HepG2 (cell line): Measurements from ENCODE around the gene RGPD3. TPM values are rescaled to one million over a fixed set of nuclear protein-coding genes. Genes with fewer than 3 reads are reported as not detected.

Source experiments
- ATAC-seq: fragments of 200-7000 bp; cut with Tn5 transposase; 3 replicates; pipeline ENCODE4 v1.9.1; 2020; ENCODE audit warnings: mild to moderate bottlenecking, moderate library complexity
- BruUV-seq: library from RNA; stranded (reverse); fragments of 400-500 nt; replicated peaks from 2 replicates; lab custom pipeline; 2021; lab: Mats Ljungman, UMichigan
- CTCF ChIA-PET: fragments of 300-600 bp; formaldehyde crosslinking; extraction: SDS; loops from one replicate; lab custom pipeline; 2021; ENCODE audit warnings: low total read pairs, inconsistent platforms, low intra/inter-chr PET ratio; lab: Yijun Ruan, JAX
- POLR2A ChIA-PET: fragments of 350-600 bp; sonication (Branson Sonifier 250); formaldehyde crosslinking; loops from one replicate; lab custom pipeline; 2020; ENCODE audit warnings: antibody characterized with exemption, inconsistent platforms; lab: Yijun Ruan, JAX
- DNase-seq: peaks from one replicate; pipeline ENCODE4 v3.0.0-alpha.2; 2015; ENCODE audit warnings: low spot score
- FAIRE-seq: peaks from 3 replicates; lab custom pipeline; 2011; peaks lifted over from hg19 to GRCh38; lab: Jason Lieb, UNC
- H2AFZ ChIP-seq: one replicate; pipeline ENCODE4 v1.6.1; 2011; ENCODE audit warnings: low read length, inconsistent platforms
- H3K27ac ChIP-seq: fragments of 300-600 bp; 3 replicates; pipeline ENCODE4 v1.8.0; 2011; ENCODE audit warnings: mixed run types, mild to moderate bottlenecking, mixed read lengths, low read length, inconsistent platforms; ENCODE audit not compliant: insufficient read depth; ENCODE audit errors: extremely low read length
- H3K27me3 ChIP-seq, 2 experiments: fragments of 200-600 bp in 1 of 2; 2 replicates in 1 of 2; 3 replicates in 1 of 2; pipeline versions ENCODE4 v1.6.0 to v1.8.0; 2011; ENCODE audit warnings: low read length in 2 of 2, mild to moderate bottlenecking in 2 of 2, moderate library complexity in 2 of 2, inconsistent platforms in 1 of 2; ENCODE audit not compliant: insufficient read depth in 2 of 2, control insufficient read depth in 1 of 2
- H3K36me3 ChIP-seq, 2 experiments: fragments of 200-600 bp in 1 of 2; replicated peaks in 1 of 2; 2 replicates in 1 of 2; 3 replicates in 1 of 2; pipeline versions ENCODE4 v1.5.1 to v1.8.0; 2011; ENCODE audit warnings: low read length in 2 of 2, inconsistent platforms in 1 of 2; ENCODE audit not compliant: insufficient read depth in 2 of 2, control insufficient read depth in 1 of 2
- H3K4me1 ChIP-seq: 2 replicates; pipeline ENCODE4 v1.5.1; 2012; ENCODE audit warnings: low read length, inconsistent platforms; ENCODE audit not compliant: insufficient read depth
- H3K4me2 ChIP-seq: 2 replicates; pipeline ENCODE4 v1.6.0; 2011; ENCODE audit warnings: low read depth, low read length, inconsistent platforms
- H3K4me3 ChIP-seq, 3 experiments: fragments of 200-600 bp in 1 of 3; sonication (generic), shearing (Covaris generic) in 1 of 3; replicated peaks in 1 of 3; 2 replicates each; pipeline ENCODE4 v1.5.1; 2011 to 2016; ENCODE audit warnings: low read length in 3 of 3, inconsistent platforms in 2 of 3, low read depth in 2 of 3, mild to moderate bottlenecking in 2 of 3, control low read depth in 1 of 3, mixed read lengths in 1 of 3; ENCODE audit not compliant: insufficient read depth in 1 of 3
- H3K79me2 ChIP-seq: one replicate; pipeline ENCODE4 v1.6.1; 2011; ENCODE audit warnings: low read length, inconsistent platforms; ENCODE audit not compliant: insufficient read depth
- H3K9ac ChIP-seq: 2 replicates; pipeline ENCODE4 v1.6.0; 2011; ENCODE audit warnings: mild to moderate bottlenecking, low read depth, low read length, inconsistent platforms; ENCODE audit not compliant: insufficient read depth
- H3K9me3 ChIP-seq: 2 replicates; pipeline ENCODE4 v1.5.1; 2012; ENCODE audit warnings: mild to moderate bottlenecking, low read length
- H4K20me1 ChIP-seq: 2 replicates; pipeline ENCODE4 v1.6.0; 2011; ENCODE audit warnings: inconsistent platforms, mild to moderate bottlenecking, low read length, moderate library complexity; ENCODE audit not compliant: insufficient read depth
- ADNP ChIP-seq: sonication (generic); formaldehyde crosslinking; IDR thresholded peaks from 2 replicates; pipeline ENCODE4 v1.4.0; 2020; ENCODE audit warnings: missing genetic modification reagents
- ATF2 ChIP-seq: sonication (generic); formaldehyde crosslinking; IDR thresholded peaks from 2 replicates; pipeline ENCODE4 v1.4.0; 2020; ENCODE audit warnings: missing genetic modification reagents
- POLR2AphosphoS5 ChIP-seq: IDR thresholded peaks from 2 replicates; pipeline ENCODE4 v1.6.1; 2012; ENCODE audit warnings: low read depth, low read length
- PRDM4 ChIP-seq: sonication (generic); formaldehyde crosslinking; IDR thresholded peaks from 2 replicates; pipeline ENCODE4 v1.9.0; 2021; ENCODE audit warnings: missing genetic modification reagents, borderline replicate concordance
- RCOR2 ChIP-seq: IDR thresholded peaks from 2 replicates; pipeline ENCODE4 v1.6.1; 2016; ENCODE audit warnings: missing biosample characterization, missing genetic modification reagents
- SCMH1 ChIP-seq: sonication (generic); formaldehyde crosslinking; IDR thresholded peaks from 2 replicates; pipeline ENCODE4 v1.9.0; 2021; ENCODE audit warnings: missing genetic modification reagents, mild to moderate bottlenecking, borderline replicate concordance
- SMAD9 ChIP-seq: sonication (generic); formaldehyde crosslinking; IDR thresholded peaks from 2 replicates; pipeline ENCODE4 v1.5.1; 2020; ENCODE audit warnings: mild to moderate bottlenecking, missing genetic modification reagents
- ZNF816 ChIP-seq: sonication (generic); formaldehyde crosslinking; IDR thresholded peaks from 2 replicates; pipeline ENCODE4 v1.8.0; 2022; ENCODE audit warnings: missing genetic modification reagents, mild to moderate bottlenecking, borderline replicate concordance
- ZNF841 ChIP-seq: sonication (generic); formaldehyde crosslinking; IDR thresholded peaks from 2 replicates; pipeline ENCODE4 v1.8.1; 2023; ENCODE audit warnings: missing genetic modification reagents, borderline replicate concordance
- WGBS: methylation state at CpG from one replicate; pipeline ENCODE4 v1.1.6; 2017; ENCODE audit warnings: low lambda C conversion rate; 5-methylcytosine and 5-hydroxymethylcytosine counted together
- in situ Hi-C: cut with HindIII; loops from 2 replicates; pipeline ENCODE4 v1.10.0; 2017; ENCODE audit warnings: low pct_unique_long_range_greater_than_20kb; ENCODE audit not compliant: extremely low pct_ligation_motif_present
- intact Hi-C: fragments of 100-400 bp; cut with micrococcal nuclease; formaldehyde crosslinking; loops from one replicate; pipeline ENCODE4 v1.10.0; 2022; ENCODE audit not compliant: unreplicated experiment
- polyA plus RNA-seq, 8 experiments: library from polyadenylated mRNA; depleted of rRNA in 3 of 8; stranded (reverse) in 7 of 8; unstranded in 1 of 8; fragments of >200 nt; fragmentation: Illumina TruSeq in 4 of 8; extraction: Trizol in 4 of 8; gene quantifications; 2 replicates each; pipeline versions ENCODE4 v1.2.1 to v1.2.3, GENCODE V29; 2011 to 2016; ENCODE audit warnings: low read depth in 4 of 8, missing spikeins in 1 of 8, mixed read lengths in 1 of 8; ENCODE audit not compliant: insufficient read depth in 1 of 8
- total RNA-seq, 5 experiments: library from RNA; depleted of rRNA; stranded (reverse); fragments of >200 nt; fragmentation: Illumina TruSeq; extraction: Trizol; gene quantifications; 2 replicates each; pipeline ENCODE4 v1.2.3, GENCODE V29; 2016; ENCODE audit warnings: low read depth in 1 of 5
- TF ChIP-seq, protein P1 (sequence below): sonication (generic); formaldehyde crosslinking; IDR thresholded peaks from 2 replicates; pipeline ENCODE4 v1.5.1; 2020; ENCODE audit warnings: missing genetic modification reagents, mild to moderate bottlenecking, borderline replicate concordance

Gene RGPD3
- total and polyA plus RNA-seq, 2 of the 13 experiments (the other 11 are each of a cell fraction or from before 2014, with no cell fraction given), result 0.13 to 0.24 TPM

DNA sequence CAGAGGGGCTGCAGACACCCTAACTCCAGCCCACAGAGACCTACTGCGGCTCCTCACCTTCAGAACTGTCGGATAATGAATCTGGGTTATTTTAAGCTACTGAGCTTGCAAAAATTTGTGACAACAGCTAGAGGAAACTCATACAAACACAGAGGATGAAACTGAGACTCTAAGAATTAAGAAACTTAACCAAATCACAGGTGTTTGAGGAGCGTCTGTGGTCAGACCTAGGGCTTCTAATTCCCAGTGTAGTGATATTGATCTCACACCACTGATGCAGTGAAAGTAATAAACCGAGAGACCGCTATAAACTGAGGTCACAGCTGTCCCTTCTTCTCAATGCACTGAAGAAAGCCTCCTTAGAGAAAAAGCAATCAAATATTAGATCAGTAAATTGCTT lies 110.1 kb downstream of the RGPD3 start:
- ChIA-PET CTCF (no interaction called here), POLR2A (no interaction called here)
- in situ Hi-C loops, result no loop called here
- Histone ChIP-seq H3K9ac (no peak overlapping the region), H3K79me2 (no peaks in the 10 kb centered on the region), H3K36me3 (no peaks in the 10 kb centered on the region), H3K4me1 (0 out of 2 replicates have a peak, but pooled peaks cover 10% of the 10 kb centered on the region), H3K27me3 (peaks cover 0 to 12% of the 10 kb centered on the region in 2 experiments; a peak in 1 of 5 replicates), H3K4me3 (no peak overlapping the region), H2AFZ (no peak overlapping the region), H3K27ac (no peak overlapping the region), H3K4me2 (no peak overlapping the region), H4K20me1 (no peaks in the 10 kb centered on the region), H3K9me3 (no peaks in the 10 kb centered on the region)
- WGBS, result 59% methylated on average over 5 of the region's 5 CpGs
- no peak for DNase-seq
- FAIRE-seq, result no peak
- BruUV-seq, result no TSS peak
- TF ChIP-seq SMAD9 (CRISPR knock-in tag) (no peak), ZNF841 (CRISPR knock-in tag) (no peak), ZNF816 (CRISPR knock-in tag) (no peak), RCOR2 (CRISPR knock-in tag) (no peak), ADNP (no peak), ATF2 (no peak), POLR2AphosphoS5 (no peak), SCMH1 (no peak), PRDM4 (CRISPR knock-in tag) (no peak)
- TF ChIP-seq, protein P1, sequence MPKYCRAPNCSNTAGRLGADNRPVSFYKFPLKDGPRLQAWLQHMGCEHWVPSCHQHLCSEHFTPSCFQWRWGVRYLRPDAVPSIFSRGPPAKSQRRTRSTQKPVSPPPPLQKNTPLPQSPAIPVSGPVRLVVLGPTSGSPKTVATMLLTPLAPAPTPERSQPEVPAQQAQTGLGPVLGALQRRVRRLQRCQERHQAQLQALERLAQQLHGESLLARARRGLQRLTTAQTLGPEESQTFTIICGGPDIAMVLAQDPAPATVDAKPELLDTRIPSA (CRISPR knock-in tag), result no peak
- intact Hi-C loops, result no loop called here
- ATAC-seq, result no peak
